AG04450 (cell line): ENCODE results near the gene PEX14. TPM values are rescaled to one million over a fixed set of nuclear protein-coding genes. Genes with fewer than 3 reads are reported as not detected.
A peak's percentile ranks its signal among the peaks of the same experiment; 100 is the strongest.
"Not testable (repeated sequence)": the region's sequence is repeated elsewhere in the genome, so short reads cannot be mapped to it uniquely, and the experiment has no call there.

Source experiments
- CTCF ChIA-PET: fragments of 300-600, 350-600 bp; formaldehyde crosslinking; extraction: SDS; loops from one replicate; lab custom pipeline; 2022; ENCODE audit warnings: antibody characterized with exemption, inconsistent platforms; lab: Charles Lee
- POLR2A ChIA-PET: fragments of 350-600 bp; formaldehyde crosslinking; extraction: SDS; loops from one replicate; lab custom pipeline; 2021; ENCODE audit warnings: antibody characterized with exemption, inconsistent platforms; lab: Yijun Ruan, JAX
- DNase-seq: peaks from one replicate; pipeline ENCODE4 v3.0.0-alpha.2; 2011; ENCODE audit warnings: low read depth, low spot score
- H3K27ac ChIP-seq: one replicate; pipeline ENCODE4 v1.5.1; 2012; ENCODE audit warnings: low read depth, low read length, control low read depth
- H3K27me3 ChIP-seq: one replicate; pipeline ENCODE4 v1.6.0; 2012; ENCODE audit warnings: low read length; ENCODE audit not compliant: control insufficient read depth, insufficient read depth
- H3K4me3 ChIP-seq: 2 replicates; pipeline ENCODE4 v1.5.1; 2011; ENCODE audit warnings: mild to moderate bottlenecking, low read depth, low read length, control low read depth
- H3K9me3 ChIP-seq: 2 replicates; pipeline ENCODE4 v1.5.1; 2012; ENCODE audit warnings: low read length; ENCODE audit not compliant: control insufficient read depth, insufficient read depth
- polyA plus RNA-seq: library from polyadenylated mRNA; depleted of rRNA; stranded (reverse); fragments of >200 nt; gene quantifications from 2 replicates; pipeline ENCODE4 v1.2.3, GENCODE V29; 2011
- TF ChIP-seq, protein P1 (sequence below): IDR thresholded peaks from 2 replicates; pipeline ENCODE4 v1.5.1; 2011; ENCODE audit warnings: low read depth, low read length, control low read depth, inconsistent platforms

The PEX14 gene
- polyA plus RNA-seq, 1 experiment: 6.6 TPM

DNA sequence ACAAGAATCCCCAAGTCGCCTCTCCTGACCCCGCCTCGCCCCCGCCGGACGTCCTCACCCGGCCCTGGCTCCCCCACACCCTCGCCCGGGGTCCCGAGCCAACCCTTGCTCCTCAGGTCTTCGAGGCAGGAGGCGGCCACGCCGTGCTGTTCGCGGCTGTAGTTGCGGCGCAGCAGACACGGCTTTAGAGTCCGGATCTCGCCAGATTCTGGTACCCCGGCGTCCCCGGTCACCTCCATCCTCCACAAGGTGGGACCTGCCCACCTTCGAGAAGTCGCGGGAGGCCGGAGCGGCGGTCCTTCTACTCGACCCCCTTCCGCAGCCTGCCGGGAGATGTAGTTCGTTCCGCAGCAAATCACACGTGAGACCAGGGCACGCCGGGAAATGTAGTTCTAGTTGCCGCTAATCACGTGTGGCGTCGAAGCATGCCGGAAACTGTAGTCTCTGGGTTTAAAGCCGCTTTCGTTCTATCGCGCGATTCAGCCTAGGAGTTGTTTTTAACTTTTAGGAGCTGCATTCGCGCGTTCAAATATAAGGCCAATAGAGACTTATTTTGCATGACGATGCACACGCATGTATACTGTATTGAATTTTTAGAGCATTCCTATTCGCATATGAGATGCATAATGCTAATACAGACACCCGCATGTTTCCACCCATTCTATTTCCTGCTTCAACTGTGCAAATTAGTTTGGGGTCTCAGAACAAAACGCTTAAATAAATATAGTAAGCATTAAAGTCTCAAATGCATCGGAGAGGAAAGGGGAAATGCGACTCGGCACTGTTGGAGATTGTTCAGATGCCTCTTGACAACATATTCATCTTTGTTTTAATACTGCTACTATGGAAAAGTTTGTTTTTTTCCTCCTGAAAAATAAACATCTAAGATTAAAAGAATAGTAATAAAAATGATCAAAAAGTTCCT, 2.3 kb upstream of the PEX14 start, which contains the start of gene DFFA:
Gene DFFA, minus strand, starts transcription at position 310 of the 925 bp plus-strand sequence. Its CDS starts 71 bp downstream, at position 239.
- Histone ChIP-seq H3K27me3 (no peaks in the 10 kb centered on the region), H3K4me3 (peak within 1 kb of the TSS; percentile 82), H3K27ac (peak within 1 kb of the TSS; percentile 57), H3K9me3 (no peaks in the 10 kb centered on the region; the same call in 1 of the 2 replicates)
- ChIA-PET POLR2A (interaction anchor here (0.7 kb wide), 1 partner anchor 18 kb away, joined by 4 read pairs; no protein-coding TSS in a partner anchor), CTCF (interaction anchor here (0.6 kb wide), 1 partner anchor 23 kb away, joined by 5 read pairs; no protein-coding TSS in a partner anchor)
- TF ChIP-seq, protein P1, sequence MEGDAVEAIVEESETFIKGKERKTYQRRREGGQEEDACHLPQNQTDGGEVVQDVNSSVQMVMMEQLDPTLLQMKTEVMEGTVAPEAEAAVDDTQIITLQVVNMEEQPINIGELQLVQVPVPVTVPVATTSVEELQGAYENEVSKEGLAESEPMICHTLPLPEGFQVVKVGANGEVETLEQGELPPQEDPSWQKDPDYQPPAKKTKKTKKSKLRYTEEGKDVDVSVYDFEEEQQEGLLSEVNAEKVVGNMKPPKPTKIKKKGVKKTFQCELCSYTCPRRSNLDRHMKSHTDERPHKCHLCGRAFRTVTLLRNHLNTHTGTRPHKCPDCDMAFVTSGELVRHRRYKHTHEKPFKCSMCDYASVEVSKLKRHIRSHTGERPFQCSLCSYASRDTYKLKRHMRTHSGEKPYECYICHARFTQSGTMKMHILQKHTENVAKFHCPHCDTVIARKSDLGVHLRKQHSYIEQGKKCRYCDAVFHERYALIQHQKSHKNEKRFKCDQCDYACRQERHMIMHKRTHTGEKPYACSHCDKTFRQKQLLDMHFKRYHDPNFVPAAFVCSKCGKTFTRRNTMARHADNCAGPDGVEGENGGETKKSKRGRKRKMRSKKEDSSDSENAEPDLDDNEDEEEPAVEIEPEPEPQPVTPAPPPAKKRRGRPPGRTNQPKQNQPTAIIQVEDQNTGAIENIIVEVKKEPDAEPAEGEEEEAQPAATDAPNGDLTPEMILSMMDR: no peak
- peak; percentile 92 for DNase-seq

DNA sequence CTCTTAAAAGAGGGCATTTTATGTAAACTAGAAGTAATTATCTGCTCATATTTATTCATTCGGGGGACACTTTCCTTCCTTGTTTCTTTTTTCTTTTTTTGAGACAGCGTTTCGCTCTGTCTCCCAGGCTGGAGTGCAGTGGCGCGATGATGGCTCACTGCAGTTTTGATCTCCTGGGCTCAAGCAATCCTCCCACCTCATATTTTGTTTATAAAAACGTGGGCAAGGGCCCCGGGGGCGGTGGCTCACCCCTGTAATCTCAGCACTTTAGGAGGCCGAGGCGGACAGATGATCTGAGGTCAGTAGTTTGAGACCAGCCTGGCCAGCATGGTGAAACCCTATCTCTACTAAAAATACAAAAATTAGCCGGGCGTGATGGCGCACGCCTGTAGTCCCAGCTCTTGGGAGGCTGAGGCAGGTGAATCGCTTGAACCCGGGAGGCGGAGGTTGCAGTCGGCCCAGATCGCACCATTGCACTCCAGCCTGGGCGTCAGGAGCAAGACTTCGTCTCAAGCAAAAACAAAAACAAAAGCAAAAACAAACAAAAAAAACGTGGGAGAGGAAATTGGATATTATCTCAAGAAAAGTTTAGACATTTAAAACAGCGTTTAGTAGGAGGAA, 1.5 kb upstream of the PEX14 start:
- no peak overlapping the region for H3K27ac ChIP-seq
- ChIA-PET POLR2A (interaction anchor here (0.7 kb wide), 1 partner anchor 19 kb away, joined by 4 read pairs; no protein-coding TSS in a partner anchor), CTCF (interaction anchor here (0.6 kb wide), 1 partner anchor 22 kb away, joined by 5 read pairs; no protein-coding TSS in a partner anchor)
- no peaks in the 10 kb centered on the region for H3K27me3 ChIP-seq
- no peak overlapping the region for H3K4me3 ChIP-seq
- no peaks in the 10 kb centered on the region; the same call in 1 of the 2 replicates for H3K9me3 ChIP-seq
- TF ChIP-seq, protein P1: no peak
- DNase-seq: no peak

DNA sequence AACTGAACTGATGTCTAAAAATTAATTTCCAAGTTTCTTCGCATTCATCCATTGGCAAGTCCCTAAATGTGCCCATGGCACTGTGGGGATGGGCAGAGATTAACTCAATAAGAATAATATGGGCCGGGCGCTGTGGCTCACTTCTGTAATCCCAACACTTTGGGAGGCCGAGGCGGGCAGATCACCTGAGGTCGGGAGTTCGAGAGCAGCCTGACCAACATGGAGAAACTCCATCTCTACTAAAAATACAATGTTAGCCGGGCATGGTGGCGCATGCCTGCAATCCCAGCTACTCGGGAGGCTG, 489 bp upstream of the PEX14 start:
- H3K27me3 ChIP-seq, POLR2A ChIA-PET, DNase-seq, H3K9me3 ChIP-seq, H3K27ac ChIP-seq: not testable (repeated sequence)
- peak overlapping the region; percentile 94 for H3K4me3 ChIP-seq
- CTCF ChIA-PET: interaction anchor here (0.6 kb wide), 1 partner anchor 176 kb away, joined by 4 read pairs; no protein-coding TSS in a partner anchor

DNA sequence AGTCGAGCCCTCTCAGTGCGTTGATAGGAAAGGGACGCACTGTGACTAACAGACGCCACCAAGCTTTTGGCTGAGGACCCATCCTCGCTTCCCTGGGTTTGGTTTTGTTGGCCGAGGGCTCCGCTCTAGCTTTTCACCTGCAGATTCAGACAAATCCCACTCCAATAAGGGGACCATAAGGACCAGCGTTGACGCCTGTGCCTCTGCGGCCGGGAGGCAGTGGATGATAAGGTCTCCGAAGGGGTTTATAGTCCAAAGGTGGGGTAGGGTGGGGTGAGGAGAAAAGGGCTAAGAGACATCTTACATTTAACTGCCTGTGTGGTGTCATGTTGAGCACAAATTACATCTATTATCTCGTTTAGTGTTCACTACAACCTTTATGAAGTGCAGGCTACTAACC, 760 bp downstream of the PEX14 start:
- ChIA-PET POLR2A (no interaction called here), CTCF (no interaction called here)
- DNase-seq: no peak
- H3K27ac ChIP-seq: no peak overlapping the region
- no peaks in the 10 kb centered on the region for H3K27me3 ChIP-seq
- no peaks in the 10 kb centered on the region; the same call in 1 of the 2 replicates for H3K9me3 ChIP-seq
- H3K4me3 ChIP-seq: peak overlapping the region; percentile 94
- TF ChIP-seq, protein P1: no peak

DNA sequence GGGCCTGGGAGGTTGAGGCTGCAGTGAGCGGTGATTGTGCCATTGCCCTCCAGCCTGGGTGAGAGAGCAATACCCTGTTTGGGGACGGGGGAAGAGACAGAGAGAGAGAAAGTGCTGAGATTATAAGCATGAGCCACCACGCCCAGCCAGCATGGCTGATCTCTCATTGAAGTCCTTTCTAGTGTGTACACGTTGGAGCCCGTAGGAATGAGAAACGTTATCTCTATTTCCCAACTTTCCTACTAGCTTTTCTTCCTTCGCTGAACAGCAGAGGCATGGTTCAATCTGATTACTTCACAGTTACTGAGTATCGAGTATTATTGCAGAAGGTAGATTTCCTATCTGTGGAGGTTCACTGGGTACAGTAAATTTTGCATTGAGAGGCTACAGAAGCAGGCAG, 4.5 kb downstream of the PEX14 start:
- Histone ChIP-seq H3K9me3 (no peaks in the 10 kb centered on the region; the same call in 1 of the 2 replicates), H3K27ac (no peak overlapping the region), H3K27me3 (no peaks in the 10 kb centered on the region), H3K4me3 (no peak overlapping the region)
- ChIA-PET POLR2A (no interaction called here), CTCF (interaction anchor here (1.3 kb wide), 1 partner anchor 15 kb away, joined by 6 read pairs; no protein-coding TSS in a partner anchor)
- TF ChIP-seq, protein P1: no peak
- no peak for DNase-seq
